HS-27A (cell line): Measurements from ENCODE around the gene SGPP2.
"Not testable (repeated sequence)": the region's sequence is repeated elsewhere in the genome, so short reads cannot be mapped to it uniquely, and the experiment has no call there.

Experiments used
- DNase-seq: peaks from one replicate; pipeline ENCODE4 v3.0.0-alpha.2; 2012; ENCODE audit warnings: low read depth, missing footprints

The SGPP2 gene, protein sequence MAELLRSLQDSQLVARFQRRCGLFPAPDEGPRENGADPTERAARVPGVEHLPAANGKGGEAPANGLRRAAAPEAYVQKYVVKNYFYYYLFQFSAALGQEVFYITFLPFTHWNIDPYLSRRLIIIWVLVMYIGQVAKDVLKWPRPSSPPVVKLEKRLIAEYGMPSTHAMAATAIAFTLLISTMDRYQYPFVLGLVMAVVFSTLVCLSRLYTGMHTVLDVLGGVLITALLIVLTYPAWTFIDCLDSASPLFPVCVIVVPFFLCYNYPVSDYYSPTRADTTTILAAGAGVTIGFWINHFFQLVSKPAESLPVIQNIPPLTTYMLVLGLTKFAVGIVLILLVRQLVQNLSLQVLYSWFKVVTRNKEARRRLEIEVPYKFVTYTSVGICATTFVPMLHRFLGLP

DNA sequence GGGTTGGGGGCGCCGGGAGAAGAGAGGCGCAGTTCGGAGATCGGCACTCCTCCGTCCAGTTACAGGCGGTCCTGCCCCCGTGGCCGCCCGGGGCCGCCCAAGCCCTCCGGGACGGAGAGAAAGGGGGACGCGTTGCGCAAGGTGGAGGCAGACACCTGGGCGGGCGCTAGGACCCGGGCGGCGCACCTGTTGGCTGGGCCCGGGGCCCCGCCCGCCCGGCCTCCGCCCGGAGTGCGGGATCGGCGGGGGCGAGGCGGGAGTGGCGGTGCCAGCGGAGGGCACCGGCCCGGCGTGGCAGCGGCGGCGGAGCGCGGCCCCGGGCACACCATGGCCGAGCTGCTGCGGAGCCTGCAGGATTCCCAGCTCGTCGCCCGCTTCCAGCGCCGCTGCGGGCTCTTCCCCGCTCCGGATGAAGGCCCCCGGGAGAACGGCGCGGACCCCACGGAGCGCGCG lies at the start of gene SGPP2:
TSS of gene SGPP2 (plus strand) at position 268 of the 453 bp plus-strand sequence. CDS start at position 328, 60 bp downstream.
- DNase-seq = no peak

DNA sequence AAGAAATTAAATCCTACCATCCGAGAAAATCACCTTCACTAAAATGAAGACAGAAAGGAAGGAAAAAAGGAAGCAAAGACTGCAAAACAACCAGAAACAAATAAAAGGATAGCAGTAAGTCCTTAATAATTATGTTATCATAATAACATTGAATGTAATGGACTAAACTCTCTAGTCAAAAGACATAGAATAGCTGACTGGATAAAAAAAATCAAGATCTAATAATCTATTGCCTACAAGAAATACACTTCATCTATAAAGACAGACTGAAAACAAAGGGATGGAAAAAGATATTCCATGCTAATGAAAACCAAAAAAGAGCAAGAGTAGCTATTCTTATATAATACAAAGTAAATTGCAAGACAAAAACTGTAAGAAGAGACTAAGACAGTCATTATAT lies 48.5 kb upstream of the SGPP2 start:
- DNase-seq = no peak

- no peak for DNase-seq
Measured at GRCh38 chr2:222380456-222380855, 43.9 kb upstream of the SGPP2 start.

DNA sequence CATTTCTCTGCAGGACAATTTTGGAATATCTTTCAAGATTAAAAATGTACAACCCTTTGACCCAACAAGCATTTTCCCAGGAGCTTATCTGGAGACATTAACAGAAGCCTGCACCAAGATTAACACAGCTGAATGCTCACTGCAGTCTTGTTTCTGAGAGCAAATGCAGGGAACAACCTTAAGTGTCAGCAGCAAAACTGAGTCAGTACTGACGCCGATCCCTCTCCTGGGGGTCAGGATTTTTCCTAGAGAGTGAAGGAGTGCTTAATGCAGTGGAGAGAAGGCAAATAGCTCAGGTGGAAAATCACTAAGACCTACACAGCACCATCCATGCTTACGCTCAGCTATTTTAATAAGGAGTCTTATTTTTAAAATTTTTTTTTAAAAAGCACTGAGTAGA lies 42.8 kb upstream of the SGPP2 start:
- no peak for DNase-seq

- DNase-seq = no peak
Measured at GRCh38 chr2:222383255-222383654, 41.1 kb upstream of the SGPP2 start.

DNA sequence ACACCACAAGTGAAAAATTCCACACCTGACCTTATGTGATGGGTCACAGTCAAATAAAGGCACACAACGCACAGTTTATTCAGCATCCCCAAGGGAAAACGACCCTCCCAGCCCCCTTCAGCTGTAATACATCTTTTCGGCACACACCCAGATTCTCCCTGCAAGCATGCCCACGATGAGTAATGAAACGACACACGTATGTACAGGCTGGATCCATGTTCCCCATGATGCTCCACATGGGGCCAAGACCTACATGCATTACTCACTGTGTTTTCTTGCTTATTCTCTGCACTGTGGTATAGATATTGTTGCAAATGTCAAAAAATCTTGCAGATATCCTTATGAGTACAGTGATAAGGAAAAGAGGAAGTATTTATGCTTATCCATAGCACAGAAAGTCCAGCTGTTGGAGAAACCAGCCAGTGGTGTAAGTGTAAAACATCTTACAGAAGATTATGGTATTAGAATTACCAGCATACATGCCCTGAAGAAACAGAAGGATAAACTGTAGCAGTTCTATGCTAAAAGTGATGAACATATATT lies 32.5 kb upstream of the SGPP2 start:
- no peak for DNase-seq

GRCh38 chr2:222393733-222394267 lies 30.5 kb upstream of the SGPP2 start:
- DNase-seq = no peak

DNA sequence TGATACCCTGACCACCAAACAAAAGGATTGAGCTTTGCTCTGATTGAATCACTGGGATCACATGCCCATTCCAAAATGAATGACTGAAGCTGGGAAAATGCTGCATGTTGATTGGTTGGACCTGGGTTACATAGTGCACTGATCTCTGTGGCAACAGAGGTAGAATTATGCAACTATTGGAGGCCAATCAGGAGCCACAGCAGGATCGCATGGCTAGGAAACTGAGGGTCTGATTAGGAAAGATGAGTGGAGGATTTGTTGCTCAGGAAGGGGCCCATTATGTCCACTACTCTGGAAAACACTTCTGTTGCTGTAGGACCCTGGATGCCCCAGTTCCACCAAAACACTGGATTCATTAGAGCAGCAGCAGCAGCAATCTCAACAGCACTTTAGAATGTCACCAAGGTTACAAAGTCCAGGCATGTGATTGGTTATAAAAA lies 25.9 kb upstream of the SGPP2 start:
- DNase-seq = no peak

DNA sequence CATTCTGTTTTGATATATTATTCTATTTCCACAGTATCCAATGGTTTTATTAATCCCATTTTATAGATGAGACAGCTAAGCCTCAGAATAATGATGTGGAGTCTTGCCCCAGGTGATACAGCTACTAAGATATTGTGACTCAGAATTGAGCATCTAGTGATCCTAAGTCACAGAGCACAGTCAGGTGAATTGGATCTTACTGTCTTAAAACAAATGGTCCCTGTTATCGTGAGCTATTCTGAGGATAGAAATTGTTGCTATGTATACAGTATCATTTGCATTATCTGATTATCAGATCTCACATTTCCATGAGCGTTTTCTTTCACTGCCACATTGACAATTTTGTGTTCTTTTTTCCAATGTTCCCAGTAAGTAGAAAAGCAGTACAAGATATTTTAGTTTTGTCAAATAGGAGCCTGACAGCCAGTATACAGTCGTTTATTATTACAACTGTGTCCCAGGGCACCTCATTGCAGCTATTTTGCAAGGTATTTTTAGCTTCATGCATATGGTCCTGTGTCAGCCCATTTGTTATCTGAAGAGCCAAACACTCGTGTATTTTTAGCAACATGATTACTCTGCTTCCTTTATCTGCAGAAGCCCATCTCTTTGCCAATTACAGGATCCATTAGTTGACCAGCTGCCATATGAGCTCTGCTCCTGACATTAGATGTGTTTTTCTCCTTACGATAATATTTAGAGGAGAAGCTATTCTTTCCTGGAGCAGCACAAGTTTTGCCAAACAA lies 25.1 kb upstream of the SGPP2 start:
- DNase-seq = no peak

DNA sequence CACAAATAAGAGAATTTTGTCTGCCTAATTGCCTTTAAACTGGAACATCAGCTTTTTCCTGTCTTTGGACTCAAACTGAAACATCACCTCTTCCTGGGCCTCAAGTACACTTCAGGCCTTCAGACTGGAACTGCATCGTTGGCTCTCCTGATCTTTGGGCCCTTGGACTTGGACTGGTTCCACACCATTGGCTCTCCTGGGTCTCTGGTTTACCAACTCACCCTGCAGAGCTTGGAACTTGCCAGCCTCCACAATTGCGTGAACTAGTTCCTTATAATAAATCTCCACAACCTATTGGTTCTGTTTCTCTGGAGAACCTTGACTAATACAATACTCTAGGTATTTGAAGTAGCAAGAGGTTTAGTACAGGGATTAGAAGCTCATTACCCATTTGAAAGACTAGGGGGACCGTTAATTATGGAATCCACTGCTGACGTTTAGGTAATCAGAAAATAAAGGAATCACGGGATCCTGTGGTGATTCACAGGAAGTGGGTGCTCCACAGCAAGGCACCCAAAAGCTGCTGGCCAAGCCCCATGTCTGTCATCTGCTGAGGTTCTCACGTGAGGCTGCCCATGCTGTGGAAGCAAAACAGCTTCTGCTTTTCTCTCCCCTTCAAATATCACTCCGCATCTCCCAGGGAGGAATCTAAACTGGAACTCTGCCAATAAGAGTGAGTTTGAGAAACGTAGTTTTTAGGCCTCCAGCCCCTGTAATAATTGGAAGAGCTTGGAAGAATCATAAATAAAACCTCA lies 20.0 kb upstream of the SGPP2 start:
- DNase-seq = no peak

DNA sequence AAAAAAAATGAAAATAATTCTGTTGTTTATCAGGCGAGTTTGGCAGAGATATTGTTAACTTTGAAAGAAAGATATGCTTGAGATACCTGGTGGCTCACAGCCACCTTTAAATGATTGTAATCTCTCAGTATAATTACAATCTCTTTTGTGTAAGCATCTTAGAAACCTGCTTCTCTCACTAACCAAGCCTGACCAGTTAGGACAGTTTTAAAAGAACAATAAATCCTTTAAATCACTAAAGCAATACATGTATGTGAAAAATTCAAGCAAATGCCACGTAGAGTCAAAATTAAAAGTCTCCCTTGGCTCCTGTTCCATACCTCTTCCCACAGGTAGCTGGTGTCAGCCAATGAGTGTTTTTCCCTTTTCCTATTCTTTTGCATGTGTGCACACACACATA lies 15.7 kb upstream of the SGPP2 start:
- no peak for DNase-seq

- no peak for DNase-seq
Measured at GRCh38 chr2:222410534-222410933, 13.8 kb upstream of the SGPP2 start.

DNA sequence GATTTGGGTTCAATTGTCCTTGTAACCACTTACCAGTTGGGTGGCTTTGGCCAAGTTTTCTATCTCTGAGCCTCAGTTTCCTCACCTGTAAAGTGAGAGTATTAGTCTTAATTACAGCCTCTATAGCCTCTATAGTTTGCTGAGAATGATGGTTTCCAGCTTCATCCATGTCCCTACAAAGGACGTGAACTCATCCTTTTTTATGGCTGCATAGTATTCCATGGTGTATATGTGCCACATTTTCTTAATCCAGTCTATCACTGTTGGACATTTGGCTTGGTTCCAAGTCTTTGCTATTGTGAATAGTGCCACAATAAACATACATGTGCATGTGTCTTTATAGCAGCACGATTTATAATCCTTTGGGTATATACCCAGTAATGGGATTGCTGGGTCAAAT lies 12.0 kb upstream of the SGPP2 start:
- not testable (repeated sequence) for DNase-seq

DNA sequence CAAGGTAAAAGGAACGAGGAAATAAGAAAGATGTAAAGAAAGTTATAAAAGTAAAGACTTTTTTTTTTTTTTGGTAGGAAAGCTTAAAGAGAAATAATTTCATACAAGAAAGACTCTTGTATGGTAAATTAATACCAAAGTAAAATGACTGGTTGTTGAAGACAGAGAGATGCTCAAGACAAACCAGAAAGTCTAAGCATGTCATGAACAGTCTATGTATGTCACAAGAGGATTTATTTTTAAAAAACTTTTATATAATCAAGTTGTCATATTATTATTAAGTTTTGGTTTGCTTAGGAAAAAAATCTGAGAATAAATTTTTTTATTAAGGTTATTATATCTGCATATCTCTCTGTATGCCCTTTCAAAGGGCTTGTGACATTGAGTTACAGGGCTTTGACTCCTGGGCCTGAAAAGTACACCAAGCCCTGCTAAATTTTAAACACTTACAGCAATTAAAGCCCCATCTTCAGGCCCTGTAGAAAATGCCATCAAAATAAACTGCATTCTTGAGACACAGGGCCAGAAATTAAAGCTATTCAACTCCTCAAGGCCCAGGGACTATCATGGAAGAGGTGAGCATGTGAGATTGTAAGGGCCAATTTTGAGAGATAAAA lies 10.9 kb upstream of the SGPP2 start:
- no peak for DNase-seq

DNA sequence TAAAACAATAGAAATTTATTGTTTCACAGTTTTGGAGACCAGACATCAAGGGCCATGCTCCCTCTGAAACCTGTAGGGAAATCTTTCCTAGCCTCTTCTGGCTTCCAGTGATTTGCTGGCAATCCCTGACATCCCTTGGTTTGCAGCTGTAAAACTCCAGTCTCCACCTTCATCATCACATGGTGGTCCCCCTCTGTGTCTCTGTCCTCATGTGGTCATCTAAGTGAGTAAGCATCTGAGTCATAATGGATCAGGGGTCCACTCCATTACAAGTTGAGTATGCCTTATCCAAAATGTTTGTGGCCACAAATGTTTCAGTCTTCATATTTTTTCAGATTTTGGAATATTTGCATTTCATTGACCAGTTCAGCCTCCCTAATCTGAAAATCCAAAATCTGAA lies 5.6 kb upstream of the SGPP2 start:
- no peak for DNase-seq

DNA sequence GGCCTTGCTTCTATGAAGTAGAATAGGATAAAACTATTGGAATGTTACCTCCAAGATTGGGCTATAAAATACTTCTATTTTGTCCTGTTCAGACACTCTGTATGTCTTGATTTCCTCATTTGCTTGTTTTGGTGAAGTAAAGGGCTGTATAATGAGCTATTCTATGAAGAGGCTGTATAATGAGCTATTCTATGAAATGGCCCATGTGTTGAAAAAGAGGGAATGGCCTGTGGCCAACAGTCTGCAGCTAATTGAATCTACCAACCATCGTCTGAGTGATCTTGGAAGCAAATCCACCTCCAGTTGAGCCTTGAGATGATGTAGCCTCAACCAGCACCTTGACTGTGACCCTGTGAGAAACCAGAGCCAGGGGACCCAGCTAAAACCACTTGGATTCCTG lies 3.8 kb upstream of the SGPP2 start:
- no peak for DNase-seq

- DNase-seq = no peak
Measured at GRCh38 chr2:222421626-222422025, 2.7 kb upstream of the SGPP2 start.

- no peak for DNase-seq
Measured at GRCh38 chr2:222423186-222423585, 1.2 kb upstream of the SGPP2 start.

- no peak for DNase-seq
Measured at GRCh38 chr2:222423632-222424275, 589 bp upstream of the SGPP2 start.

DNA sequence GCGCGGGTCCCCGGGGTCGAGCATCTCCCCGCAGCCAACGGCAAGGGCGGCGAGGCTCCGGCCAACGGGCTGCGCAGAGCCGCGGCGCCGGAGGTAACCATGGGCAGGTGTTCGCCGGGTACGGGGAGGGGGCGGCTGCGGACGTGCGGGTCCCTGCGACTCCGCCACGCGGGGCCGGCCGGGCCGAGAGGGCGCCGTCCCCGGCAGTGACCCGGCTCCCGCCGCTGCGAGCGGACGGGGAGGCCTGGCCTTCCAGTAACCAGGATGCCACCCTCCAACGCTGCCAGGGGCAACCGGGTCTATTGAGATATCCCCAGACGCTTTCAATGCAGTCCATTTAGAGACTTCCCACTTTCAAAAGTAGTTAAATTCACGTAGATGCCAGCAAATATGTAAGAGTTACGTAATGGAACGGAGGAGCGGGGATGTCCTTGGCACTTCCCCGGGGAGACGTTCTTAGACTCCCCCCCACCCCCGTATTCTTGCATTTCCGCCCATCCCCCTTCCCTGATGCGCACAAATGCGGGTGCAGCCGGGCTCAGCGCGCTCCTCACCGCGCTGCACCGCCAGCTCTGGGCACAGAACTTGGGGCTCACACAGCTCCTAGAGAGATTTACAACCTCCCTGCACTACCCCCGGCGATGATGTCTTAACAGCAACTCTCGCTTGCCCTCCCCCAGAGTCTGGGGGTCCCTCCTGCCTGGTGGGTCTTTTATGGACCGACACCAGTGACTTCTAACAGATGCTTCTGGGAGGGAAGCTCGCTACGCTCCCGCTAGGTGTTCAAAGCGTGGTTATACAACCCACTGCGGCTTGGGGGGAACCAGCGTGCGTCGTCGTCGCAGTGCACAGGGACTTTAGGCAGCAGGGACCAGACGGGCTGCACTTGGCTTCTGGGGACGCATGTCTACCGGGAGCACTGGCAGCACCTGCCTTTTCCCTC lies 657 bp downstream of the SGPP2 start:
- DNase-seq = no peak
